NT2/D1 (cell line): ENCODE results near the gene GDNF.

Experiments
- SUZ12 ChIP-seq: IDR thresholded peaks from 2 replicates; pipeline ENCODE4 v1.6.1; 2011; ENCODE audit not compliant: insufficient read length, insufficient read depth; ENCODE audit errors: extremely low read depth
- YY1 ChIP-seq: IDR thresholded peaks from 2 replicates; pipeline ENCODE4 v1.6.1; 2011; ENCODE audit not compliant: insufficient read length, insufficient read depth
- ZNF274 ChIP-seq: IDR thresholded peaks from 2 replicates; pipeline ENCODE4 v1.6.1; 2011; ENCODE audit warnings: mild to moderate bottlenecking, low read depth, low read length

GRCh38 chr5:37771203-37771611 is 68.6 kb downstream of the GDNF start:
- no peak for TF ChIP-seq YY1
- no peak for TF ChIP-seq ZNF274
- TF ChIP-seq SUZ12, result no peak
